HCT116 (cell line): ENCODE data around the gene PGS1. TPM values are rescaled to one million over a fixed set of nuclear protein-coding genes. Genes with fewer than 3 reads are reported as not detected.

Experiments used
- ATAC-seq: fragments of 200-7000 bp; cut with Tn5 transposase; 2 replicates; pipeline ENCODE4 v1.9.1; 2020; ENCODE audit warnings: mild to moderate bottlenecking, moderate library complexity
- BruUV-seq: library from RNA; stranded (reverse); fragments of 400-500 nt; replicated peaks from 2 replicates; lab custom pipeline; 2021; lab: Mats Ljungman, UMichigan
- CTCF ChIA-PET: fragments of 300-600 bp; sonication (Branson Sonifier 250); formaldehyde crosslinking; loops from one replicate; lab custom pipeline; 2021; ENCODE audit warnings: antibody characterized with exemption; lab: Charles Lee
- POLR2A ChIA-PET: fragments of 300-600, 350-600 bp; sonication (Branson Sonifier 250); formaldehyde crosslinking; loops from one replicate; lab custom pipeline; 2021; ENCODE audit warnings: antibody characterized with exemption; lab: Charles Lee
- RAD21 ChIA-PET, 2 experiments: fragments of 300-600 bp; sonication (Branson Sonifier 250); formaldehyde crosslinking; loops; one replicate each; lab custom pipeline; 2023; ENCODE audit warnings: low total read pairs in 2 of 2; ENCODE audit not compliant: uncharacterized antibody in 2 of 2, unreplicated experiment in 2 of 2, low non-redundant PET in 1 of 2; lab: Charles Lee
- DNase-seq: peaks from one replicate; pipeline ENCODE4 v3.0.0-alpha.2; 2010; ENCODE audit warnings: low read depth, low spot score
- H2AFZ ChIP-seq: fragments of 200-600 bp; shearing (Covaris generic), sonication (generic); 2 replicates; pipeline ENCODE4 v1.6.1; 2017; ENCODE audit warnings: low read depth, mixed run types, mixed read lengths, antibody characterized with exemption, low read length; ENCODE audit not compliant: poor library complexity, severe bottlenecking
- H3K27ac ChIP-seq: 2 replicates; pipeline ENCODE4 v1.5.1; 2012; ENCODE audit warnings: low read depth, low read length
- H3K27me3 ChIP-seq: fragments of 200-600 bp; sonication (generic); 2 replicates; pipeline ENCODE4 v1.6.1; 2016; ENCODE audit warnings: mixed run types, low read length, mixed read lengths; ENCODE audit not compliant: insufficient read depth
- H3K36me3 ChIP-seq, 2 experiments: fragments of 200-500 bp in 1 of 2; fragments of 200-600 bp in 1 of 2; sonication (Bioruptor generic) in 1 of 2; sonication (generic) in 1 of 2; 2 replicates each; pipeline versions ENCODE4 v1.5.1 to v1.6.1; 2014 to 2016; ENCODE audit warnings: low read length in 2 of 2, inconsistent platforms in 1 of 2, mixed read lengths in 1 of 2, mixed run types in 1 of 2; ENCODE audit not compliant: insufficient read depth in 2 of 2, control insufficient read depth in 1 of 2
- H3K4me1 ChIP-seq, 2 experiments: fragments of 200-600 bp in 1 of 2; sonication (generic) in 1 of 2; 2 replicates each; pipeline versions ENCODE4 v1.5.1 to v1.6.1; 2012 to 2017; ENCODE audit warnings: low read length in 2 of 2, inconsistent platforms in 1 of 2, mild to moderate bottlenecking in 1 of 2, mixed read lengths in 1 of 2, mixed run types in 1 of 2, moderate library complexity in 1 of 2; ENCODE audit not compliant: insufficient read depth in 2 of 2, control insufficient read depth in 1 of 2
- H3K4me2 ChIP-seq: fragments of 200-600 bp; sonication (generic); 2 replicates; pipeline ENCODE4 v1.6.1; 2017; ENCODE audit warnings: mixed run types, low read length, mixed read lengths
- H3K4me3 ChIP-seq, 2 experiments: fragments of 200-600 bp in 1 of 2; sonication (generic) in 1 of 2; replicated peaks in 1 of 2; 2 replicates each; pipeline ENCODE4 v1.5.1; 2011 to 2016; ENCODE audit warnings: low read length in 2 of 2, control low read depth in 1 of 2, low read depth in 1 of 2, mild to moderate bottlenecking in 1 of 2, mixed read lengths in 1 of 2, mixed run types in 1 of 2
- H3K79me2 ChIP-seq: fragments of 200-600 bp; sonication (generic); 2 replicates; pipeline ENCODE4 v1.6.1; 2017; ENCODE audit warnings: mild to moderate bottlenecking, mixed run types, low read length, moderate library complexity, mixed read lengths; ENCODE audit not compliant: insufficient read depth
- H3K9ac ChIP-seq: fragments of 200-600 bp; sonication (generic); 2 replicates; pipeline ENCODE4 v1.6.1; 2016; ENCODE audit warnings: low read length, mixed read lengths
- H3K9me2 ChIP-seq: fragments of 200-600 bp; sonication (generic), shearing (Covaris generic); 2 replicates; pipeline ENCODE4 v1.6.1; 2017; ENCODE audit warnings: mixed run types, mild to moderate bottlenecking, moderate library complexity; ENCODE audit not compliant: insufficient read depth
- H3K9me3 ChIP-seq, 2 experiments: fragments of 200-500 bp in 1 of 2; fragments of 200-600 bp in 1 of 2; sonication (Bioruptor generic) in 1 of 2; sonication (generic) in 1 of 2; 2 replicates each; pipeline ENCODE4 v1.6.1; 2014 to 2017; ENCODE audit warnings: low read length in 2 of 2, mixed read lengths in 2 of 2, inconsistent platforms in 1 of 2, low read depth in 1 of 2, mild to moderate bottlenecking in 1 of 2, mixed run types in 1 of 2, moderate library complexity in 1 of 2; ENCODE audit not compliant: control insufficient read depth in 1 of 2, insufficient read depth in 1 of 2
- H4K20me1 ChIP-seq: fragments of 200-600 bp; sonication (generic), shearing (Covaris generic); 2 replicates; pipeline ENCODE4 v1.6.1; 2017; ENCODE audit warnings: mixed run types, mild to moderate bottlenecking, moderate library complexity; ENCODE audit not compliant: insufficient read depth
- CTCF ChIP-seq, 3 experiments: fragments of 200-600 bp in 1 of 3; sonication (generic) in 1 of 3; IDR thresholded peaks in 2 of 3; conservative IDR thresholded peaks in 1 of 3; 2 replicates each; pipeline ENCODE4 v1.5.1; 2012 to 2017; ENCODE audit warnings: low read depth in 2 of 3, low read length in 2 of 3, antibody characterized with exemption in 1 of 3, borderline replicate concordance in 1 of 3, control low read depth in 1 of 3, mild to moderate bottlenecking in 1 of 3, mixed read lengths in 1 of 3, mixed run types in 1 of 3, moderate library complexity in 1 of 3; ENCODE audit not compliant: insufficient read depth in 1 of 3
- EZH2phosphoT487 ChIP-seq: fragments of 200-600 bp; IDR thresholded peaks from 2 replicates; pipeline ENCODE4 v1.6.1; 2018; ENCODE audit warnings: antibody characterized with exemption, borderline replicate concordance
- SP1 ChIP-seq: IDR thresholded peaks from 2 replicates; pipeline ENCODE4 v1.6.1; 2012; ENCODE audit warnings: low read depth
- intact Hi-C: fragments of 100-400 bp; cut with micrococcal nuclease; formaldehyde crosslinking; loops from 2 replicates; pipeline ENCODE4 v1.10.0; 2022
- total RNA-seq: library from RNA; stranded (reverse); gene quantifications from one replicate; pipeline ENCODE4 v1.2.1, GENCODE V29; 2021; ENCODE audit not compliant: unreplicated experiment

PGS1 gene
- total RNA-seq, 1 experiment from 2014 or later, result 44.4 TPM

- Histone ChIP-seq H3K27ac (no peak overlapping the region), H3K79me2 (peaks cover 62% of the 10 kb centered on the region), H3K9me3 (no peaks in the 10 kb centered on the region), H3K36me3 (peaks cover 17 to 18% of the 10 kb centered on the region in 2 experiments; a peak in 2 of 4 replicates), H3K4me2 (no peak overlapping the region), H2AFZ (no peak overlapping the region), H3K9me2 (no peaks in the 10 kb centered on the region), H4K20me1 (peaks cover 5% of the 10 kb centered on the region; the same call in 1 of the 2 replicates), H3K27me3 (no peaks in the 10 kb centered on the region), H3K9ac (no peak overlapping the region), H3K4me1 (peaks cover 13 to 21% of the 10 kb centered on the region in 2 experiments), H3K4me3 (no peak overlapping the region)
- RAD21 ChIA-PET, result interaction anchor here in 1 of 2 experiments (0.7 kb wide), 1 partner anchor 161 kb away, joined by 4 read pairs; no protein-coding TSS in a partner anchor
- POLR2A ChIA-PET, result interaction anchor here (0.6 kb wide), 1 partner anchor 1425 kb away, joined by 3 read pairs; no protein-coding TSS in a partner anchor
- no TSS peak for BruUV-seq
- no peak for TF ChIP-seq SP1
- TF ChIP-seq EZH2phosphoT487, result no peak
- TF ChIP-seq CTCF (IDR thresholded peaks at IDR 0.05 in 2 of 3, conservative IDR thresholded peaks at IDR 0.05 in 1 of 3; ENCODE audit: borderline replicate concordance in 1 of 3, insufficient read depth in 1 of 3, low read depth in 2 of 3, low read length in 2 of 3), result peak; percentile 9 to 69 (median 60); a peak in 5 of 6 replicates
- peak; percentile 74 for ATAC-seq
- intact Hi-C loops, result no loop called here
- CTCF ChIA-PET, result interaction anchor here (0.6 kb wide), 1 partner anchor 322 kb away, joined by 3 read pairs; no protein-coding TSS in a partner anchor
- DNase-seq, result no peak
Observed at GRCh38 chr17:78412403-78412802, 34.0 kb downstream of the PGS1 start.
